Effector CD4-positive, alpha-beta T cell (primary cell): Measurements from ENCODE around the gene MRPL32.
"Not testable (repeated sequence)": the region's sequence is repeated elsewhere in the genome, so short reads cannot be mapped to it uniquely, and the experiment has no call there.

Source experiments
- DNase-seq: peaks from one replicate; pipeline ENCODE4 v3.0.0-alpha.2; 2020
- total RNA-seq: gene quantifications from one replicate; lab custom pipeline; 2026; lab: John Stamatoyannopoulos, UW

Gene MRPL32
- 48.2 reads per million, percentile 67 among the genes with 10 or more reads in this experiment for total RNA-seq

GRCh38 chr7:42931834-42932651 lies at the start of gene MRPL32, which contains the start of gene PSMA2:
TSS of gene MRPL32 (plus strand) at chr7:42932376. CDS start at chr7:42932387, 11 bp downstream.
TSS of gene PSMA2 (minus strand) at chr7:42932174. CDS start at chr7:42932158, 16 bp downstream.
- peak; percentile 92 for DNase-seq

GRCh38 chr7:42883950-42884349 lies 48.2 kb upstream of the MRPL32 start:
- no peak for DNase-seq

- not testable (repeated sequence) for DNase-seq
Measured at GRCh38 chr7:42885183-42885582, 47.0 kb upstream of the MRPL32 start.

GRCh38 chr7:42886129-42886528 lies 46.0 kb upstream of the MRPL32 start:
- DNase-seq, result no peak

GRCh38 chr7:42886893-42887505 lies 45.2 kb upstream of the MRPL32 start:
- DNase-seq, result no peak

GRCh38 chr7:42893346-42894240 lies 38.6 kb upstream of the MRPL32 start:
- DNase-seq, result no peak

- no peak for DNase-seq
Measured at GRCh38 chr7:42900842-42901241, 31.3 kb upstream of the MRPL32 start.

GRCh38 chr7:42902331-42902730 lies 29.8 kb upstream of the MRPL32 start:
- DNase-seq, result no peak

- no peak for DNase-seq
Measured at GRCh38 chr7:42906181-42906580, 26.0 kb upstream of the MRPL32 start.

- DNase-seq, result no peak
Measured at GRCh38 chr7:42907316-42907715, 24.9 kb upstream of the MRPL32 start.

GRCh38 chr7:42910306-42910705 lies 21.9 kb upstream of the MRPL32 start:
- DNase-seq, result no peak

- peak; percentile 97 for DNase-seq
Measured at GRCh38 chr7:42911454-42912447, 20.4 kb upstream of the MRPL32 start, which contains the start of gene C7orf25. TSS of gene C7orf25 (minus strand) at chr7:42912070. CDS start at chr7:42910900, 1,170 bp downstream.

GRCh38 chr7:42913591-42913990 lies 18.6 kb upstream of the MRPL32 start:
- no peak for DNase-seq

GRCh38 chr7:42914009-42914408 lies 18.2 kb upstream of the MRPL32 start:
- DNase-seq, result no peak

- no peak for DNase-seq
Measured at GRCh38 chr7:42914421-42915045, 17.6 kb upstream of the MRPL32 start.

- no peak for DNase-seq
Measured at GRCh38 chr7:42915356-42915755, 16.8 kb upstream of the MRPL32 start.

GRCh38 chr7:42922017-42922753 lies 10.0 kb upstream of the MRPL32 start:
- DNase-seq, result no peak

- DNase-seq, result no peak
Measured at GRCh38 chr7:42924223-42924838, 7.8 kb upstream of the MRPL32 start.

GRCh38 chr7:42925630-42926029 lies 6.5 kb upstream of the MRPL32 start:
- no peak for DNase-seq

GRCh38 chr7:42926204-42926603 lies 6.0 kb upstream of the MRPL32 start:
- DNase-seq, result no peak
